H1 (cell line): ENCODE data around the gene SAMM50. TPM values are rescaled to one million over a fixed set of nuclear protein-coding genes. Genes with fewer than 3 reads are reported as not detected.

Experiments
- polyA plus RNA-seq, 7 experiments: library from polyadenylated mRNA; depleted of rRNA in 3 of 7; stranded (reverse) in 5 of 7; unstranded in 2 of 7; fragments of >200 nt in 5 of 7; fragments of 200-250 nt in 2 of 7; gene quantifications; 1 replicate in 5 of 7; 2 replicates in 1 of 7; 4 replicates in 1 of 7; pipeline versions ENCODE4 v1.2.1 to v1.2.3, GENCODE V29; 2011 to 2013; ENCODE audit warnings: missing spikeins in 2 of 7, mixed read lengths in 2 of 7
- total RNA-seq: library from RNA; stranded (reverse); fragmentation: NEBNext Ultra II Directional; extraction: Animal tissue kit (Norgen Biotek cat#: 25700); gene quantifications from 2 replicates; pipeline ENCODE4 v1.2.1, GENCODE V29; 2021
- TF ChIP-seq, protein P1 (sequence below): IDR thresholded peaks from 2 replicates; pipeline ENCODE4 v1.6.1; 2012; ENCODE audit warnings: low read length, inconsistent platforms

Gene SAMM50
- total and polyA plus RNA-seq, 2 of the 8 experiments (the other 6 are each of a cell fraction or from before 2014, with no cell fraction given) = 45.4 to 70.3 TPM

DNA sequence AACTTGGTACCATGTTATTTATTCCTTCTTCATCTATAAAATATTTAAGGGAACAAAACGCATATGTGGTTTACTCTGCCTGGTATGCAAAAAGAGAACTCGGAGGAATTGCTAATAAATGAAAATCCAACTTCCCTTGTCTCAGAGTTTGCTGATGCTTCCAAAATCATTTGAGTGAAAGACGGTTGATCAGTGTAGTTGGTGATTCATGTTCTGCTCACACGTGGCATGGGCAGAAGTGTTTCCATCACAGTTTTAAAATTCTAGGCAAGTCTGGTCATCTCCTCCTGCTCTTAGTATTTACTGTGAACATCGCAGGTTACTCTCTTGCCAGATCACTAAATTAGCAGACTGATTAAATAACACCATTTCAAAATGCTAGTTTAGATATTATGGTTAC, 56.9 kb downstream of the SAMM50 start (continued):
- TF ChIP-seq, protein P1, sequence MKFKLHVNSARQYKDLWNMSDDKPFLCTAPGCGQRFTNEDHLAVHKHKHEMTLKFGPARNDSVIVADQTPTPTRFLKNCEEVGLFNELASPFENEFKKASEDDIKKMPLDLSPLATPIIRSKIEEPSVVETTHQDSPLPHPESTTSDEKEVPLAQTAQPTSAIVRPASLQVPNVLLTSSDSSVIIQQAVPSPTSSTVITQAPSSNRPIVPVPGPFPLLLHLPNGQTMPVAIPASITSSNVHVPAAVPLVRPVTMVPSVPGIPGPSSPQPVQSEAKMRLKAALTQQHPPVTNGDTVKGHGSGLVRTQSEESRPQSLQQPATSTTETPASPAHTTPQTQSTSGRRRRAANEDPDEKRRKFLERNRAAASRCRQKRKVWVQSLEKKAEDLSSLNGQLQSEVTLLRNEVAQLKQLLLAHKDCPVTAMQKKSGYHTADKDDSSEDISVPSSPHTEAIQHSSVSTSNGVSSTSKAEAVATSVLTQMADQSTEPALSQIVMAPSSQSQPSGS = no peak
